Stimulated activated CD8-positive, alpha-beta memory T cell treated with anti-CD3 and anti-CD28 coated beads, Interleukin-12 subunit alpha, Interleukin-12 subunit beta, amount 100 ng/mL, for 24 hours (primary cell): Measurements from ENCODE around the gene THADA.
"Not testable (repeated sequence)": the region's sequence is repeated elsewhere in the genome, so short reads cannot be mapped to it uniquely, and the experiment has no call there.

ENCODE experiments used
- DNase-seq: peaks from one replicate; pipeline ENCODE4 v3.0.0-alpha.2; 2020; ENCODE audit errors: extremely low read depth

THADA gene

GRCh38 chr2:43539436-43539835, 56.4 kb downstream of the THADA start:
- DNase-seq, result no peak

GRCh38 chr2:43538034-43538670, 57.7 kb downstream of the THADA start:
- no peak for DNase-seq

GRCh38 chr2:43537137-43537536, 58.7 kb downstream of the THADA start:
- no peak for DNase-seq

- DNase-seq, result no peak
Measured at GRCh38 chr2:43534569-43534968, 61.3 kb downstream of the THADA start.

GRCh38 chr2:43532572-43532971, 63.3 kb downstream of the THADA start:
- DNase-seq, result not testable (repeated sequence)

GRCh38 chr2:43531251-43531650, 64.6 kb downstream of the THADA start:
- no peak for DNase-seq

GRCh38 chr2:43526994-43527393, 68.8 kb downstream of the THADA start:
- DNase-seq, result no peak

GRCh38 chr2:43525506-43525905, 70.3 kb downstream of the THADA start:
- DNase-seq, result no peak

- no peak for DNase-seq
Measured at GRCh38 chr2:43524177-43524965, 71.5 kb downstream of the THADA start.

GRCh38 chr2:43522177-43522576, 73.7 kb downstream of the THADA start:
- no peak for DNase-seq

GRCh38 chr2:43521568-43521967, 74.3 kb downstream of the THADA start:
- no peak for DNase-seq

- DNase-seq, result no peak
Measured at GRCh38 chr2:43520919-43521318, 74.9 kb downstream of the THADA start.

- DNase-seq, result no peak
Measured at GRCh38 chr2:43519643-43520221, 76.1 kb downstream of the THADA start.

- DNase-seq, result no peak
Measured at GRCh38 chr2:43518718-43519117, 77.1 kb downstream of the THADA start.

- no peak for DNase-seq
Measured at GRCh38 chr2:43518181-43518580, 77.7 kb downstream of the THADA start.

GRCh38 chr2:43515807-43516497, 79.9 kb downstream of the THADA start:
- no peak for DNase-seq

GRCh38 chr2:43515248-43515647, 80.6 kb downstream of the THADA start:
- DNase-seq, result no peak

- DNase-seq, result no peak
Measured at GRCh38 chr2:43513796-43514195, 82.0 kb downstream of the THADA start.

GRCh38 chr2:43513216-43513615, 82.6 kb downstream of the THADA start:
- DNase-seq, result no peak

- no peak for DNase-seq
Measured at GRCh38 chr2:43511199-43511598, 84.6 kb downstream of the THADA start.

GRCh38 chr2:43509886-43510285, 86.0 kb downstream of the THADA start:
- DNase-seq, result no peak

- DNase-seq, result no peak
Measured at GRCh38 chr2:43508209-43508608, 87.6 kb downstream of the THADA start.

GRCh38 chr2:43507137-43507536, 88.7 kb downstream of the THADA start:
- no peak for DNase-seq
